ENCODE data around the gene SMCR8.
"Not testable (repeated sequence)": the region's sequence is repeated elsewhere in the genome, so short reads cannot be mapped to it uniquely, and the experiment has no call there.

SMCR8 gene

GRCh38 chr17:18318117-18318516 is 3.0 kb downstream of the SMCR8 start:
- DNase-seq: no peak

GRCh38 chr17:18318771-18319450 is 3.8 kb downstream of the SMCR8 start:
- no peak for DNase-seq

GRCh38 chr17:18319604-18320256 is 4.6 kb downstream of the SMCR8 start:
- DNase-seq: no peak

- DNase-seq: no peak
Observed at GRCh38 chr17:18320301-18320700, 5.2 kb downstream of the SMCR8 start.

- no peak for DNase-seq
Observed at GRCh38 chr17:18321309-18321708, 6.2 kb downstream of the SMCR8 start.

- DNase-seq: no peak
Observed at GRCh38 chr17:18322522-18322921, 7.4 kb downstream of the SMCR8 start.

- DNase-seq: no peak
Observed at GRCh38 chr17:18323007-18323406, 7.9 kb downstream of the SMCR8 start.

GRCh38 chr17:18323507-18324139 is 8.5 kb downstream of the SMCR8 start:
- DNase-seq: no peak

GRCh38 chr17:18324140-18325050 is 9.3 kb downstream of the SMCR8 start:
- DNase-seq: no peak

GRCh38 chr17:18326039-18326438 is 10.9 kb downstream of the SMCR8 start:
- no peak for DNase-seq

GRCh38 chr17:18326572-18326971 is 11.5 kb downstream of the SMCR8 start:
- no peak for DNase-seq

GRCh38 chr17:18327093-18327492 is 12.0 kb downstream of the SMCR8 start:
- no peak for DNase-seq

GRCh38 chr17:18327556-18327955 is 12.5 kb downstream of the SMCR8 start:
- DNase-seq: no peak

- no peak for DNase-seq
Observed at GRCh38 chr17:18328643-18329204, 13.6 kb downstream of the SMCR8 start.

- no peak for DNase-seq
Observed at GRCh38 chr17:18331879-18332278, 16.8 kb downstream of the SMCR8 start.

- no peak for DNase-seq
Observed at GRCh38 chr17:18332909-18333489, 17.9 kb downstream of the SMCR8 start.

GRCh38 chr17:18338158-18338557 is 23.1 kb downstream of the SMCR8 start:
- not testable (repeated sequence) for DNase-seq

- DNase-seq: no peak
Observed at GRCh38 chr17:18339933-18340332, 24.8 kb downstream of the SMCR8 start.

- no peak for DNase-seq
Observed at GRCh38 chr17:18344021-18344420, 28.9 kb downstream of the SMCR8 start.

- DNase-seq: no peak
Observed at GRCh38 chr17:18353541-18353940, 38.4 kb downstream of the SMCR8 start.

GRCh38 chr17:18356624-18357023 is 41.5 kb downstream of the SMCR8 start:
- DNase-seq: no peak

GRCh38 chr17:18360518-18360917 is 45.4 kb downstream of the SMCR8 start:
- DNase-seq: no peak

Measured in stimulated activated CD4-positive, alpha-beta T cell treated with anti-CD3 and anti-CD28 coated beads, Interleukin-2, amount 100 ng/mL, for 24 hours (primary cell).